Activated CD4-positive, CD25-positive, alpha-beta regulatory T cell treated with anti-CD3 and anti-CD28 coated beads, Interleukin-2, amount 50 U/mL, for 16 hours (primary cell): ENCODE results near the gene HIBADH.

Source experiments
- DNase-seq: peaks from one replicate; pipeline ENCODE4 v3.0.0-alpha.2; 2020; ENCODE audit warnings: low read depth, low spot score

The HIBADH gene

DNA sequence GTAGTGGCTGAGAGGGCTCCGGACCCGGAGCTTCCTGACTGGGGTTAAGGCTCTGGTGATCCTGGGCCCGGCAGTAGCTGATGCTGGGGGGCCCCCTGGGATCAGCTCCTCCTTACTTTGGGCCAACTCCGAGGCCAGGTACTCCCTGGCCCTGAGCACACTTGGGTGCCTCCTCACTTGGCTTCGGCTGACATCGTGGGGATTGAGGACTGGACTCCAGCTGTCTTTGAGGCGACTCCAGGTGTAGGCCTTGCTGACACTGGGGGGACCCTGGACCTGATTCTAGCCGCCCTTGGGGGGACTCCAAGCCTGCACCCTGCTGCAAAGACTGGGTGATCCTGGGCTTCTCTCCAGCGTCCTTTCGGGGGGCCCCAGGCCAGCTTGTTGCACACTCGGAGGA is 170.5 kb downstream of the HIBADH start:
- DNase-seq = no peak

DNA sequence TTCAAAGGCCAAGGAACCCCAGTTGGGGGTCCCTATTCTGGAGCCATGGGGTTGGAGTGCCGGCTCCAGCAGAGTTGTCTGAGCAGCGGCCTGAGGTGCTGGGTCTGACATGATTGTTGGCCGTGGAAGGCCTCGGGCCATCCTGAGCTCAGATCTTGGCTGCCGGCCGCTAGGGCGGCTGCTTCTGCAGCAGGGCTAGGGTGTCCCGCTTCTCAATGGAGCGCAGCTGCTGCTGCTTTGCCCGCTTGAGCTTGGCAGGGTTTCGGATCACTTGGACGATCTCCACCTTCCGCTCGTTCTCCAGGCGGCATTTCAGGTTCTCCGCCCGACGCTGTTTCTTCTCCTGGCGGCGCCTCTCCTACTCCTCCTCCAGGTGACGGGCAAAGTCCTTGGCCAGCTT is 171.1 kb downstream of the HIBADH start:
- DNase-seq = no peak

DNA sequence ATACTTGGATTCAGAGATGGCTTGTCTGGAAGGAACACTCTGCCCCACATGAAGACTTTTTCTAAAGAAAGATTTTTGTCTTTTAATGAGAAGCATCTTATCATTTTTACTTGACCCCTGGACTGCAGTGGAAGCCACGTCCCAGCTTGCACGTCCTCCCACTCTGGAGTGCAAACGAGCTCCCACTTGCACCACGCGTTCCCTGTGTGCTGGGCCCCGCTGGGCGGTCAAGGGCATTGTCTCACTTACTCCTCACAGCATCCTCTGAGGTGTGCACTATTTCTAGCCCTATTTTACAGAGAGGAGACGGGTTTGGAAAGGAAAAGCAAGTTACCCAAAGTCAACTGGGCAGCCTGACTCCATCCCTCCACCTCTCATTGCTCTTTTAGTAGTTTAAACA is 175.2 kb downstream of the HIBADH start:
- no peak for DNase-seq

DNA sequence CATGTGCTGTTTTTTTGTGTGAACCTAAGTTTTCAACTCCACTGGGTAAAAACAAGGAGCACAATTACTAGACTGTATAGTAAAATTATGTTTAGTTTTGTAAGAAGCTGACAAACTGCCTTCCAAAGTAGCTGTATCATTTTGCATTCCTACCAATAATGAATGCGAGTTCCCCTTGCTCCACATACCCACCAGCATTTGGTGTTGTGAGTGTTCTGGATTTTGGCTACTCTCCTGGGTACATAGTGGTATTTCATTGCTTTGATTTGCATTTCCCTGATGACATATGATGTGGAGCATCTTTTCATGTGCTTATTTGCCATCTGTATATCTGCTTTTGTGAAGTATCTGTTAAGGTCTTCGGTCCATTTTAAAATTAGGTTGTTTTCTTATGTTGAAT is 178.2 kb downstream of the HIBADH start:
- no peak for DNase-seq

DNA sequence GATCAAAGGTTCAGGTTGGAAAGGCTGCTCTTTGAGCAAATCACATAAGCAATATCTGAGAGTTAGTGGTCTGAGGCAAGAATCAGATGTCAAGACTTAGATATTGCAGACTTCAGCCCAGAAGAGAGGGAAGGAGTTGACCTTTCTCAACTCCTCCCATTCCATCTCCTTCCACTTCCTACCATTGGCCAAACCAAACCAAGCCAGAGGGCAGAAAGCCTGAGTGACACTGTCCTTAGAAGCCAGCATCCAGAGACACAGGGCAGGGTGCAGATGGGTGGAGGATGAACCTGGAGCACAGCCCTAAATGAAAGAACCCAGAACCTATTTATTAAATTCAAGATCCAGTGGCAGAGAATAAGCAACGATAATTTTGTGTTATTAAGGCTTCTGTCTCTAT is 180.5 kb downstream of the HIBADH start:
- DNase-seq = no peak

DNA sequence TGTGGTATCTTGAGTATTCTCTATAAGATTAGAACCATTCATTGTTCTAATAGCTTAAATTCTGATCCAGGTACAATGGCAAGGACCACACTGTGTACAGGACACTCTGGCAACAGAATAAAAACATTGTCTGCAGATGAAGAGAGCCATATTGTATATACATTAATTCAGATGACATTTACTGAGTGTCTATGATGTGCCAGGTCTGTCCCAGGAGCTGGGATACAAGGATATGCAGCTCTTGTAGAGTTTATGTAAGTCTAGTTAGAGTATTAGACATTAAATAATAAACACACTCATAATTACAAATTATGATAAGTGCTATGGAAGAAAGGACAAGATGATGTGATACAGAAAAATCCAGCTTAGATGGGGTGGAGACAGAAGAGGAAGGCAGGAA is 184.1 kb downstream of the HIBADH start:
- no peak for DNase-seq

DNA sequence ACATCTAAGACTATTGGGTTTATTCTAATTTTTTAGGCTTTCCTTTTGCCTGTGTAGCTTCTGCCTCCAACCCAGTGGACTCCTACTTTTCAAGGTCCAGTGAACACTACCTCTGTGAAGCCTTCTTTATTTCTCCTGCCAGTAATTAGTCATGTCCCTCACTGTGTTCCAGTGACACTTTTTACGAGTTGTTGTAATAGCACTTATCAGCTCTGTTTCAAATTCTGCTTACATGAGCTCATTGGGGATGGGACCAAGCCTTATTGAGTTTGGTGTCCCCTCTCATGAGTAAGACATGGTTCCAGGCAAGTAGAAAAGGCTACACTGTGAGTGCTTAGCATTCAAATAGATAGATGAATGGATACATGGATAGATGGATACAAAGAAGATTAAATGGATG is 184.6 kb downstream of the HIBADH start:
- DNase-seq = no peak

DNA sequence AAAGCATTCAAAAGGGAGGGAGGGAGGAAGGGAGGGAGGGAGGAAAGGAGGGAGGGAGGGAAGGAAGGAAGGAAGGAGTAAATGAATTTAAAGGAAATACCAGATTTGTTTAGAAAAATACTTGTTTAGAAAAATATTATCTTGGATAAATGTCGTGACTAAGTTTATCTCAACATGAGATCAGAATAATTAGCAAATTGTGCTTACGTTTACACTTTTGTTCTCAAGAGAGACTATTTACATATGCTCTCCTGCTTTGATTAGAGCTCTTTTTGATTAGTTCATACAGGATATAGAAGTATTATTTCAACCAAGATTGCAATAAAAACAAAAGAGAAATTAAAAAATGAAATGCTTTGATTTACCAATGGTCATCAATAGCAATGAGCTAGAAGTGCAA is 186.2 kb downstream of the HIBADH start:
- DNase-seq = no peak
